MG63 (cell line): Measurements from ENCODE around the gene CLPTM1. TPM values are rescaled to one million over a fixed set of nuclear protein-coding genes. Genes with fewer than 3 reads are reported as not detected.
"Not testable (repeated sequence)": the region's sequence is repeated elsewhere in the genome, so short reads cannot be mapped to it uniquely, and the experiment has no call there.

Experiments used
- DNase-seq: peaks from one replicate; pipeline ENCODE4 v3.0.0-alpha.2; 2020
- H3K27me3 ChIP-seq: fragments of 250-450 bp; sonication (Bioruptor Pico); 2 replicates; pipeline ENCODE4 v1.5.1; 2020; ENCODE audit warnings: mild to moderate bottlenecking, moderate library complexity
- H3K36me3 ChIP-seq: fragments of 250-450 bp; sonication (Bioruptor Pico); 2 replicates; pipeline ENCODE4 v1.5.1; 2020; ENCODE audit warnings: mild to moderate bottlenecking, moderate library complexity
- H3K4me3 ChIP-seq: fragments of 250-450 bp; sonication (Bioruptor Pico); 2 replicates; pipeline ENCODE4 v1.5.1; 2020; ENCODE audit warnings: mild to moderate bottlenecking, moderate library complexity
- H3K9me3 ChIP-seq: fragments of 250-450 bp; sonication (Bioruptor Pico); 2 replicates; pipeline ENCODE4 v1.5.1; 2020; ENCODE audit warnings: mild to moderate bottlenecking, moderate library complexity
- total RNA-seq: library from RNA; depleted of rRNA; stranded (reverse); fragments of >200 nt; shearing (Covaris generic); gene quantifications from 2 replicates; pipeline ENCODE4 v1.2.3, GENCODE V29; 2014; ENCODE audit warnings: low replicate concordance

Gene CLPTM1
- total RNA-seq, 1 experiment from 2014 or later: 14.0 TPM

- no peak for DNase-seq
- Histone ChIP-seq H3K27me3 (no peaks in the 10 kb centered on the region), H3K9me3 (no peaks in the 10 kb centered on the region), H3K36me3 (peaks cover 54% of the 10 kb centered on the region), H3K4me3 (no peak overlapping the region)
These were observed 2.9 kb downstream of the CLPTM1 start for GRCh38 chr19:44958090-44958489.

GRCh38 chr19:44959691-44960090 lies 4.5 kb downstream of the CLPTM1 start:
- no peak overlapping the region for H3K4me3 ChIP-seq
- H3K36me3 ChIP-seq: peaks cover 58% of the 10 kb centered on the region
- no peak for DNase-seq
- H3K9me3 ChIP-seq: no peaks in the 10 kb centered on the region
- no peaks in the 10 kb centered on the region for H3K27me3 ChIP-seq

- H3K27me3 ChIP-seq: no peaks in the 10 kb centered on the region
- peaks cover 67% of the 10 kb centered on the region for H3K36me3 ChIP-seq
- no peak overlapping the region for H3K4me3 ChIP-seq
- DNase-seq: no peak
- no peaks in the 10 kb centered on the region for H3K9me3 ChIP-seq
These were observed 5.9 kb downstream of the CLPTM1 start for GRCh38 chr19:44960906-44961728.

- Histone ChIP-seq H3K4me3 (no peak overlapping the region), H3K36me3 (peaks cover 65% of the 10 kb centered on the region), H3K27me3 (no peaks in the 10 kb centered on the region), H3K9me3 (no peaks in the 10 kb centered on the region)
- no peak for DNase-seq
These were observed 6.6 kb downstream of the CLPTM1 start for GRCh38 chr19:44961821-44962220.

GRCh38 chr19:44968118-44968517 lies 12.9 kb downstream of the CLPTM1 start:
- Histone ChIP-seq H3K27me3 (no peaks in the 10 kb centered on the region), H3K9me3 (no peaks in the 10 kb centered on the region), H3K36me3 (peaks cover 44% of the 10 kb centered on the region), H3K4me3 (no peak overlapping the region)
- DNase-seq: no peak

GRCh38 chr19:44968670-44969069 lies 13.5 kb downstream of the CLPTM1 start:
- Histone ChIP-seq H3K27me3 (no peaks in the 10 kb centered on the region), H3K4me3 (no peak overlapping the region), H3K9me3 (no peaks in the 10 kb centered on the region), H3K36me3 (peaks cover 45% of the 10 kb centered on the region)
- no peak for DNase-seq

GRCh38 chr19:44969437-44969836 lies 14.3 kb downstream of the CLPTM1 start:
- no peaks in the 10 kb centered on the region for H3K9me3 ChIP-seq
- H3K36me3 ChIP-seq: peaks cover 50% of the 10 kb centered on the region
- no peak for DNase-seq
- H3K4me3 ChIP-seq: no peak overlapping the region
- H3K27me3 ChIP-seq: no peaks in the 10 kb centered on the region

- not testable (repeated sequence) for DNase-seq, H3K4me3 ChIP-seq, H3K9me3 ChIP-seq, H3K27me3 ChIP-seq
- peaks cover 52% of the 10 kb centered on the region for H3K36me3 ChIP-seq
These were observed 16.3 kb downstream of the CLPTM1 start for GRCh38 chr19:44971451-44971850.

- Histone ChIP-seq H3K9me3 (no peaks in the 10 kb centered on the region), H3K4me3 (no peak overlapping the region), H3K36me3 (peaks cover 63% of the 10 kb centered on the region), H3K27me3 (no peaks in the 10 kb centered on the region)
- DNase-seq: no peak
These were observed 17.6 kb downstream of the CLPTM1 start for GRCh38 chr19:44972802-44973201.

GRCh38 chr19:44973982-44974735 lies 19.0 kb downstream of the CLPTM1 start:
- H3K27me3 ChIP-seq: no peaks in the 10 kb centered on the region
- no peaks in the 10 kb centered on the region for H3K9me3 ChIP-seq
- H3K36me3 ChIP-seq: peaks cover 58% of the 10 kb centered on the region
- no peak overlapping the region for H3K4me3 ChIP-seq
- DNase-seq: no peak

- Histone ChIP-seq H3K36me3 (peaks cover 63% of the 10 kb centered on the region), H3K27me3 (no peaks in the 10 kb centered on the region), H3K9me3 (no peaks in the 10 kb centered on the region), H3K4me3 (no peak overlapping the region)
- no peak for DNase-seq
These were observed 19.7 kb downstream of the CLPTM1 start for GRCh38 chr19:44974857-44975256.

GRCh38 chr19:44975444-44975843 lies 20.3 kb downstream of the CLPTM1 start:
- Histone ChIP-seq H3K9me3 (no peaks in the 10 kb centered on the region), H3K36me3 (peaks cover 66% of the 10 kb centered on the region), H3K27me3 (no peaks in the 10 kb centered on the region), H3K4me3 (no peak overlapping the region)
- no peak for DNase-seq

GRCh38 chr19:44984005-44984404 lies 28.8 kb downstream of the CLPTM1 start:
- Histone ChIP-seq H3K9me3 (no peaks in the 10 kb centered on the region), H3K4me3 (no peak overlapping the region), H3K36me3 (peaks cover 43% of the 10 kb centered on the region), H3K27me3 (no peaks in the 10 kb centered on the region)
- no peak for DNase-seq

- Histone ChIP-seq H3K9me3 (no peaks in the 10 kb centered on the region), H3K27me3 (no peaks in the 10 kb centered on the region), H3K4me3 (no peak overlapping the region), H3K36me3 (peaks cover 45% of the 10 kb centered on the region)
- no peak for DNase-seq
These were observed 30.3 kb downstream of the CLPTM1 start for GRCh38 chr19:44985445-44985844.

GRCh38 chr19:44986389-44986788 lies 31.2 kb downstream of the CLPTM1 start:
- Histone ChIP-seq H3K4me3 (no peak overlapping the region), H3K27me3 (no peaks in the 10 kb centered on the region), H3K9me3 (no peaks in the 10 kb centered on the region), H3K36me3 (peaks cover 47% of the 10 kb centered on the region)
- DNase-seq: no peak

GRCh38 chr19:44987148-44987675 lies 32.0 kb downstream of the CLPTM1 start:
- DNase-seq: no peak
- H3K4me3 ChIP-seq: no peak overlapping the region
- H3K27me3 ChIP-seq: no peaks in the 10 kb centered on the region
- peaks cover 52% of the 10 kb centered on the region for H3K36me3 ChIP-seq
- no peaks in the 10 kb centered on the region for H3K9me3 ChIP-seq

GRCh38 chr19:44988273-44988672 lies 33.1 kb downstream of the CLPTM1 start:
- peaks cover 58% of the 10 kb centered on the region for H3K36me3 ChIP-seq
- H3K27me3 ChIP-seq: no peaks in the 10 kb centered on the region
- H3K9me3 ChIP-seq: no peaks in the 10 kb centered on the region
- H3K4me3 ChIP-seq: no peak overlapping the region
- DNase-seq: no peak
